OCI-LY3 (cell line): ENCODE measurements around the gene MRPS22.

Experiments
- H2AFZ ChIP-seq: fragments of 200-600, 300-600 bp; shearing (Covaris generic); 2 replicates; pipeline ENCODE4 v1.6.0; 2014; ENCODE audit warnings: antibody characterized with exemption, low read depth, low read length
- H3K27ac ChIP-seq: fragments of 200-600, 300-600 bp; sonication (generic); 2 replicates; pipeline ENCODE4 v1.5.1; 2014; ENCODE audit warnings: mild to moderate bottlenecking, low read length, moderate library complexity, mixed read lengths
- H3K27me3 ChIP-seq: fragments of 200-600, 300-600 bp; sonication (generic); 2 replicates; pipeline ENCODE4 v1.6.1; 2014; ENCODE audit warnings: low read depth, low read length, mixed read lengths
- H3K36me3 ChIP-seq: fragments of 200-600, 300-600 bp; sonication (generic); replicated peaks from 2 replicates; pipeline ENCODE3; 2014; ENCODE audit warnings: low read depth, low read length, mixed read lengths
- H3K4me1 ChIP-seq: fragments of 300-600, 200-600 bp; sonication (generic); 2 replicates; pipeline ENCODE4 v1.6.1; 2014; ENCODE audit warnings: low read length, mixed read lengths
- H3K4me2 ChIP-seq: fragments of 200-600, 300-600 bp; sonication (generic); 2 replicates; pipeline ENCODE4 v1.6.1; 2014; ENCODE audit warnings: low read length, mixed read lengths
- H3K4me3 ChIP-seq: fragments of 300-600, 200-600 bp; sonication (generic); 2 replicates; pipeline ENCODE4 v1.5.1; 2014; ENCODE audit warnings: antibody characterized with exemption, mild to moderate bottlenecking, low read length, moderate library complexity
- H3K79me2 ChIP-seq: fragments of 300-600, 200-600 bp; shearing (Covaris generic); 2 replicates; pipeline ENCODE4 v1.6.1; 2014; ENCODE audit warnings: mild to moderate bottlenecking, low read length, mixed read lengths
- H3K9ac ChIP-seq: fragments of 300-600, 200-600 bp; shearing (Covaris generic); 2 replicates; pipeline ENCODE4 v1.6.0; 2014; ENCODE audit warnings: mild to moderate bottlenecking, low read length, moderate library complexity
- H3K9me3 ChIP-seq: fragments of 200-600, 300-600 bp; shearing (Covaris generic); 2 replicates; pipeline ENCODE4 v1.6.1; 2014; ENCODE audit warnings: low read length, mixed read lengths; ENCODE audit not compliant: insufficient read depth
- H4K20me1 ChIP-seq: fragments of 200-600, 300-600 bp; sonication (generic); 2 replicates; pipeline ENCODE4 v1.6.1; 2016; ENCODE audit warnings: low read length, mixed read lengths; ENCODE audit not compliant: insufficient read depth
- EZH2phosphoT487 ChIP-seq: fragments of 200-600 bp; shearing (Covaris generic); IDR thresholded peaks from 2 replicates; pipeline ENCODE4 v1.6.1; 2018; ENCODE audit warnings: antibody characterized with exemption, mixed run types, low read depth
- TF ChIP-seq, protein P1 (sequence below): fragments of 200-600, 300-600 bp; sonication (generic); IDR thresholded peaks from 2 replicates; pipeline ENCODE4 v1.5.1; 2014; ENCODE audit warnings: antibody characterized with exemption, low read length, low read depth

The MRPS22 gene

GRCh38 chr3:139319428-139320402 lies 24.1 kb upstream of the MRPS22 start:
- H3K4me3 ChIP-seq, result no peak overlapping the region
- H4K20me1 ChIP-seq, result no peaks in the 10 kb centered on the region
- H3K79me2 ChIP-seq, result no peaks in the 10 kb centered on the region
- H3K9me3 ChIP-seq, result no peaks in the 10 kb centered on the region
- H3K4me2 ChIP-seq, result no peak overlapping the region
- H3K36me3 ChIP-seq, result no peaks in the 10 kb centered on the region
- no peak overlapping the region for H3K9ac ChIP-seq
- no peak overlapping the region for H3K27ac ChIP-seq
- no peaks in the 10 kb centered on the region for H3K4me1 ChIP-seq
- no peak for TF ChIP-seq EZH2phosphoT487
- TF ChIP-seq, protein P1, sequence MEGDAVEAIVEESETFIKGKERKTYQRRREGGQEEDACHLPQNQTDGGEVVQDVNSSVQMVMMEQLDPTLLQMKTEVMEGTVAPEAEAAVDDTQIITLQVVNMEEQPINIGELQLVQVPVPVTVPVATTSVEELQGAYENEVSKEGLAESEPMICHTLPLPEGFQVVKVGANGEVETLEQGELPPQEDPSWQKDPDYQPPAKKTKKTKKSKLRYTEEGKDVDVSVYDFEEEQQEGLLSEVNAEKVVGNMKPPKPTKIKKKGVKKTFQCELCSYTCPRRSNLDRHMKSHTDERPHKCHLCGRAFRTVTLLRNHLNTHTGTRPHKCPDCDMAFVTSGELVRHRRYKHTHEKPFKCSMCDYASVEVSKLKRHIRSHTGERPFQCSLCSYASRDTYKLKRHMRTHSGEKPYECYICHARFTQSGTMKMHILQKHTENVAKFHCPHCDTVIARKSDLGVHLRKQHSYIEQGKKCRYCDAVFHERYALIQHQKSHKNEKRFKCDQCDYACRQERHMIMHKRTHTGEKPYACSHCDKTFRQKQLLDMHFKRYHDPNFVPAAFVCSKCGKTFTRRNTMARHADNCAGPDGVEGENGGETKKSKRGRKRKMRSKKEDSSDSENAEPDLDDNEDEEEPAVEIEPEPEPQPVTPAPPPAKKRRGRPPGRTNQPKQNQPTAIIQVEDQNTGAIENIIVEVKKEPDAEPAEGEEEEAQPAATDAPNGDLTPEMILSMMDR, result peak; percentile 37
- H3K27me3 ChIP-seq, result peaks cover 34% of the 10 kb centered on the region
- no peak overlapping the region for H2AFZ ChIP-seq

DNA sequence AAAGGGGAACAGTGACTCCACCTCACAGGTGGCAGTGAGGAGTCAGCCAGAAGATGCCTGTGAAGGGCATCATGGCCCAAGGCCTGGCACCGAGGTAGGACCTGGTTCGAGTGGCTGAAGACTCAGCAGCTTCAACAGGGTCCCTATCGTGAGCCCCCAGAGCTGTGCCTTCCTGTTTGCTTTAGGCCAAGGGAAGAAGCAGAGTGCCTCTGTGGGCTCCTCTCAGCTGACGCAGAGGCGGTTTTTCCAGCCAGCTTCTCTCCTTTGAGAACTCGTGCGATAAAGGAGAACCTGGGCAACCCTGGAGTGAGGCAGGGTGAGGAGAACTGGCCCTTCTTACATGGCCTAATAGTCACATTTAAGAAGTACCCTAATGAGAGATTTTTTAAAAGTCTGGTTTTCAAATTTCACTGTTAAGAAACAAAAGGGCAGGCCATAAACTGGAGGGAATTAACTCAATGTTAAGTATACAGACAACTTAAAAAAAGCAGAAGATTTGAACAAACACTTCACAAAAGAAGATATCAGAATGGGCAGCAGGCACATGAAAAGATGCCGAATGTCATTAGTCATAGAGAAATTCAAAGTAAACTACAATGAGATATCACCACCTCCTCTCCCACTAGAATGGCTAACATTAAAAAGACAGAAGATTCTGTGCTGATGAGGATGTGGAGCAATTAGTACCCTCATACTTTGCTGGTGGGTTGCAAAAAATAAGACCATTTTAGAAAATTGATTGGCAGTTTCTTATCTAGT lies 23.1 kb upstream of the MRPS22 start:
- H3K9ac ChIP-seq, result no peak overlapping the region
- no peaks in the 10 kb centered on the region for H3K79me2 ChIP-seq
- no peaks in the 10 kb centered on the region for H3K9me3 ChIP-seq
- H2AFZ ChIP-seq, result no peak overlapping the region
- H3K36me3 ChIP-seq, result no peaks in the 10 kb centered on the region
- no peaks in the 10 kb centered on the region for H3K4me1 ChIP-seq
- no peak overlapping the region for H3K4me2 ChIP-seq
- no peak overlapping the region for H3K27ac ChIP-seq
- H4K20me1 ChIP-seq, result no peaks in the 10 kb centered on the region
- TF ChIP-seq, protein P1, result no peak
- no peak for TF ChIP-seq EZH2phosphoT487
- H3K4me3 ChIP-seq, result no peak overlapping the region
- peaks cover 26% of the 10 kb centered on the region for H3K27me3 ChIP-seq

DNA sequence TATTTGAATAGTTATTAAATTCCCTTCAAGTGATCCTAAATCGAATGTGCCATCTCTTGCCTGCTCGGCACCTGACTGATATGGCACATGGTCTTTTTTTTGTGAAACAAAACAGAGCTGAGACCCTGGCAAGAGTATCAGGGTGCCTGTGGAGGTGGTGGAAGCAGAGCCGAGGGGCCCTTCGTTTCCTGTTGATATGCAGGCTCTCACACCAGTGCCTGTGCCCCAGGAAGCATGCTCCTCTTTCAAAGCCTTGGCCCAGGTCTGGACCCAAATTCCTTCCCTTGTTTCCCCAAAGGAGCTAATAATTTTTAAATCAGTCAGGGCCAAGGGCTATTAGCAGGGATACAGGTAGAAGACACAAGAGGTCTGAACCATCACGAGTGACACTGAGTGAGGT lies 21.5 kb upstream of the MRPS22 start:
- H3K27ac ChIP-seq, result no peak overlapping the region
- H4K20me1 ChIP-seq, result no peaks in the 10 kb centered on the region
- no peaks in the 10 kb centered on the region for H3K79me2 ChIP-seq
- no peak overlapping the region for H2AFZ ChIP-seq
- no peak overlapping the region for H3K4me3 ChIP-seq
- no peak overlapping the region for H3K4me2 ChIP-seq
- H3K27me3 ChIP-seq, result peaks cover 21% of the 10 kb centered on the region
- H3K4me1 ChIP-seq, result no peaks in the 10 kb centered on the region
- no peak for TF ChIP-seq EZH2phosphoT487
- TF ChIP-seq, protein P1, result no peak
- H3K36me3 ChIP-seq, result no peaks in the 10 kb centered on the region
- no peak overlapping the region for H3K9ac ChIP-seq
- H3K9me3 ChIP-seq, result no peaks in the 10 kb centered on the region

DNA sequence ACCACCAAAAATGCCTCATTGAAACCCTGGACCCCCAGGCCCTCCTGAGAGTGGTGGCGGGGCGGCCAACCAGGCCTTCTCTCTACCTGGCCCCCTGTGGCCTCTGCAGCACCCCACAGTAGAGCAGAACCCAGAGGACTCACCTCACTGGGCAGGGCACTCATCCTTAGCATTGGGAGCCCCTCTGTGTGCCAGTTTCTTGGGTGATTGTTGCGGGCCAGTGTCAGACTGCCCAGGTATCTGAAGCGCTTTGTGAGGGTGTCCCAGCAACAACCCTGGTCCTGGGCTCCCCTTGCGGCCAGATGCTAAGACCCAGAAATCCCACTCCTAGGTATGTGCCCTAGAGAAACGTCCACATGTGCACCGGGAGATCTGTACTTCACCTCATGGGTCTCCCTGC lies 20.7 kb upstream of the MRPS22 start:
- H4K20me1 ChIP-seq, result no peaks in the 10 kb centered on the region
- peaks cover 21% of the 10 kb centered on the region for H3K27me3 ChIP-seq
- H3K79me2 ChIP-seq, result no peaks in the 10 kb centered on the region
- TF ChIP-seq, protein P1, result no peak
- no peak for TF ChIP-seq EZH2phosphoT487
- no peaks in the 10 kb centered on the region for H3K4me1 ChIP-seq
- H3K4me3 ChIP-seq, result no peak overlapping the region
- H2AFZ ChIP-seq, result no peak overlapping the region
- H3K27ac ChIP-seq, result no peak overlapping the region
- no peak overlapping the region for H3K9ac ChIP-seq
- H3K9me3 ChIP-seq, result no peaks in the 10 kb centered on the region
- H3K36me3 ChIP-seq, result no peaks in the 10 kb centered on the region
- no peak overlapping the region for H3K4me2 ChIP-seq
